ENCODE results near the gene ANKRD10. TPM values are rescaled to one million over a fixed set of nuclear protein-coding genes. Genes with fewer than 3 reads are reported as not detected.
"Not testable (repeated sequence)": the region's sequence is repeated elsewhere in the genome, so short reads cannot be mapped to it uniquely, and the experiment has no call there.

The ANKRD10 gene
- total RNA-seq, 1 donor from 2014 or later = 112 TPM

- TF ChIP-seq CTCF (IDR thresholded peaks at IDR 0.05) = no peak
- no peak overlapping the region for H3K27ac Mint-ChIP-seq (ENCODE audit: unreplicated experiment)
- H3K4me1 Mint-ChIP-seq (ENCODE audit: low read depth) = peaks cover 9% of the 10 kb centered on the region
- H3K4me3 Mint-ChIP-seq (ENCODE audit: unreplicated experiment) = no peak overlapping the region
- H3K9me3 Mint-ChIP-seq (ENCODE audit: low read depth) = peaks cover 9% of the 10 kb centered on the region
- DNase-seq (ENCODE audit: low spot score) = no peak
- H3K27me3 Mint-ChIP-seq (ENCODE audit: low read depth) = peaks cover 2% of the 10 kb centered on the region
- peaks cover 5% of the 10 kb centered on the region for H3K36me3 Mint-ChIP-seq (ENCODE audit: low read depth)
These were observed 75.9 kb downstream of the ANKRD10 start for GRCh38 chr13:110838867-110839538.

- Mint-ChIP-seq H3K27me3 (ENCODE audit: low read depth) (peaks cover 2% of the 10 kb centered on the region), H3K27ac (ENCODE audit: unreplicated experiment) (no peak overlapping the region), H3K36me3 (ENCODE audit: low read depth) (peaks cover 5% of the 10 kb centered on the region), H3K4me1 (ENCODE audit: low read depth) (peaks cover 9% of the 10 kb centered on the region), H3K4me3 (ENCODE audit: unreplicated experiment) (no peak overlapping the region), H3K9me3 (ENCODE audit: low read depth) (peaks cover 9% of the 10 kb centered on the region)
- DNase-seq (ENCODE audit: low spot score) = no peak
- TF ChIP-seq CTCF (IDR thresholded peaks at IDR 0.05) = no peak
These were observed 76.8 kb downstream of the ANKRD10 start for GRCh38 chr13:110838116-110838515.

GRCh38 chr13:110837397-110838061 lies 77.3 kb downstream of the ANKRD10 start:
- H3K9me3 Mint-ChIP-seq (ENCODE audit: low read depth); H3K27ac Mint-ChIP-seq (ENCODE audit: unreplicated experiment); H3K27me3 Mint-ChIP-seq (ENCODE audit: low read depth); H3K36me3 Mint-ChIP-seq (ENCODE audit: low read depth); H3K4me1 Mint-ChIP-seq (ENCODE audit: low read depth); H3K4me3 Mint-ChIP-seq (ENCODE audit: unreplicated experiment); DNase-seq (ENCODE audit: low spot score): not testable (repeated sequence)

- TF ChIP-seq CTCF (IDR thresholded peaks at IDR 0.05) = no peak
- Mint-ChIP-seq H3K4me3 (ENCODE audit: unreplicated experiment) (no peak overlapping the region), H3K4me1 (ENCODE audit: low read depth) (peaks cover 9% of the 10 kb centered on the region), H3K9me3 (ENCODE audit: low read depth) (peaks cover 6% of the 10 kb centered on the region), H3K36me3 (ENCODE audit: low read depth) (peaks cover 2% of the 10 kb centered on the region), H3K27ac (ENCODE audit: unreplicated experiment) (no peak overlapping the region), H3K27me3 (ENCODE audit: low read depth) (peaks cover 2% of the 10 kb centered on the region)
- no peak for DNase-seq (ENCODE audit: low spot score)
These were observed 78.3 kb downstream of the ANKRD10 start for GRCh38 chr13:110836605-110836903.

GRCh38 chr13:110835721-110836604 lies 78.9 kb downstream of the ANKRD10 start:
- TF ChIP-seq CTCF (IDR thresholded peaks at IDR 0.05) = no peak
- Mint-ChIP-seq H3K27me3 (ENCODE audit: low read depth) (peaks cover 2% of the 10 kb centered on the region), H3K4me1 (ENCODE audit: low read depth) (peaks cover 9% of the 10 kb centered on the region), H3K4me3 (ENCODE audit: unreplicated experiment) (no peak overlapping the region), H3K9me3 (ENCODE audit: low read depth) (no peaks in the 10 kb centered on the region), H3K36me3 (ENCODE audit: low read depth) (no peaks in the 10 kb centered on the region), H3K27ac (ENCODE audit: unreplicated experiment) (no peak overlapping the region)
- DNase-seq (ENCODE audit: low spot score) = no peak

Measured in chondrocyte (in vitro differentiated cells).